ENCODE measurements around the gene RBBP8NL. TPM values are rescaled to one million over a fixed set of nuclear protein-coding genes. Genes with fewer than 3 reads are reported as not detected.

RBBP8NL gene
- total RNA-seq, 1 donor from 2014 or later: not detected

- no peak for DNase-seq (ENCODE audit: extremely low spot score, unreplicated experiment)
- no peaks in the 10 kb centered on the region for H3K36me3 Mint-ChIP-seq (ENCODE audit: unreplicated experiment)
- no peaks in the 10 kb centered on the region for H3K4me1 Mint-ChIP-seq (ENCODE audit: unreplicated experiment)
- H3K27ac Mint-ChIP-seq (ENCODE audit: unreplicated experiment): no peak overlapping the region
- TF ChIP-seq CTCF (IDR thresholded peaks at IDR 0.05): no peak
- peaks cover 13% of the 10 kb centered on the region for H3K27me3 Mint-ChIP-seq (ENCODE audit: unreplicated experiment)
- H3K9me3 Mint-ChIP-seq (ENCODE audit: unreplicated experiment): no peaks in the 10 kb centered on the region
- H3K4me3 Mint-ChIP-seq (ENCODE audit: unreplicated experiment): no peak overlapping the region
These were observed 14.7 kb upstream of the RBBP8NL start for GRCh38 chr20:62441987-62442539.

- Mint-ChIP-seq H3K4me1 (ENCODE audit: unreplicated experiment) (no peaks in the 10 kb centered on the region), H3K4me3 (ENCODE audit: unreplicated experiment) (no peak overlapping the region), H3K27me3 (ENCODE audit: unreplicated experiment) (peaks cover 25% of the 10 kb centered on the region), H3K9me3 (ENCODE audit: unreplicated experiment) (no peaks in the 10 kb centered on the region), H3K36me3 (ENCODE audit: unreplicated experiment) (no peaks in the 10 kb centered on the region), H3K27ac (ENCODE audit: unreplicated experiment) (no peak overlapping the region)
- no peak for TF ChIP-seq CTCF (IDR thresholded peaks at IDR 0.05)
- no peak for DNase-seq (ENCODE audit: extremely low spot score, unreplicated experiment)
These were observed 11.9 kb upstream of the RBBP8NL start for GRCh38 chr20:62439218-62439617.

GRCh38 chr20:62437927-62438326, 10.6 kb upstream of the RBBP8NL start:
- DNase-seq (ENCODE audit: extremely low spot score, unreplicated experiment): no peak
- no peak for TF ChIP-seq CTCF (IDR thresholded peaks at IDR 0.05)
- Mint-ChIP-seq H3K36me3 (ENCODE audit: unreplicated experiment) (no peaks in the 10 kb centered on the region), H3K4me3 (ENCODE audit: unreplicated experiment) (no peak overlapping the region), H3K27ac (ENCODE audit: unreplicated experiment) (no peak overlapping the region), H3K27me3 (ENCODE audit: unreplicated experiment) (peaks cover 29% of the 10 kb centered on the region), H3K4me1 (ENCODE audit: unreplicated experiment) (no peaks in the 10 kb centered on the region), H3K9me3 (ENCODE audit: unreplicated experiment) (no peaks in the 10 kb centered on the region)

- Mint-ChIP-seq H3K4me1 (ENCODE audit: unreplicated experiment) (no peaks in the 10 kb centered on the region), H3K9me3 (ENCODE audit: unreplicated experiment) (no peaks in the 10 kb centered on the region), H3K27ac (ENCODE audit: unreplicated experiment) (no peak overlapping the region), H3K4me3 (ENCODE audit: unreplicated experiment) (no peak overlapping the region), H3K36me3 (ENCODE audit: unreplicated experiment) (no peaks in the 10 kb centered on the region), H3K27me3 (ENCODE audit: unreplicated experiment) (peaks cover 27% of the 10 kb centered on the region)
- no peak for DNase-seq (ENCODE audit: extremely low spot score, unreplicated experiment)
- TF ChIP-seq CTCF (IDR thresholded peaks at IDR 0.05): no peak
These were observed 10.2 kb upstream of the RBBP8NL start for GRCh38 chr20:62437496-62437895.

- H3K27ac Mint-ChIP-seq (ENCODE audit: unreplicated experiment): no peak overlapping the region
- H3K4me1 Mint-ChIP-seq (ENCODE audit: unreplicated experiment): no peaks in the 10 kb centered on the region
- no peak for TF ChIP-seq CTCF (IDR thresholded peaks at IDR 0.05)
- no peak overlapping the region for H3K4me3 Mint-ChIP-seq (ENCODE audit: unreplicated experiment)
- H3K36me3 Mint-ChIP-seq (ENCODE audit: unreplicated experiment): no peaks in the 10 kb centered on the region
- peaks cover 27% of the 10 kb centered on the region for H3K27me3 Mint-ChIP-seq (ENCODE audit: unreplicated experiment)
- no peak for DNase-seq (ENCODE audit: extremely low spot score, unreplicated experiment)
- no peaks in the 10 kb centered on the region for H3K9me3 Mint-ChIP-seq (ENCODE audit: unreplicated experiment)
These were observed 9.4 kb upstream of the RBBP8NL start for GRCh38 chr20:62436692-62437091.
